Neural progenitor cell (in vitro differentiated cells): ENCODE measurements around the gene SND1. TPM values are rescaled to one million over a fixed set of nuclear protein-coding genes. Genes with fewer than 3 reads are reported as not detected.

Experiments used
- DNase-seq: peaks from one replicate; pipeline ENCODE4 v3.0.0-alpha.2; 2016; ENCODE audit warnings: low spot score
- H2AFZ ChIP-seq: fragments of 200-600 bp; sonication (generic); replicated peaks from 2 replicates; pipeline ENCODE4 v1.6.1; 2016; ENCODE audit warnings: antibody characterized with exemption
- H3F3A ChIP-seq: fragments of 200-600 bp; sonication (generic); 2 replicates; pipeline ENCODE4 v1.6.1; 2016; ENCODE audit warnings: antibody characterized with exemption, low read depth
- H3K27ac ChIP-seq: fragments of 200-600 bp; sonication (generic); 2 replicates; pipeline ENCODE4 v1.5.1; 2016; ENCODE audit warnings: mild to moderate bottlenecking
- H3K27me3 ChIP-seq: fragments of 200-600 bp; sonication (generic); 2 replicates; pipeline ENCODE4 v1.6.1; 2016; ENCODE audit warnings: mild to moderate bottlenecking, moderate library complexity
- H3K36me3 ChIP-seq: fragments of 200-600 bp; sonication (generic); 2 replicates; pipeline ENCODE4 v1.5.1; 2016
- H3K4me1 ChIP-seq: fragments of 200-600 bp; sonication (generic); 2 replicates; pipeline ENCODE4 v1.6.1; 2016; ENCODE audit warnings: mixed run types
- H3K4me2 ChIP-seq: fragments of 200-600 bp; sonication (generic); 2 replicates; pipeline ENCODE4 v1.6.1; 2016
- H3K4me3 ChIP-seq: fragments of 200-600 bp; sonication (generic); 2 replicates; pipeline ENCODE4 v1.5.1; 2016
- H3K79me2 ChIP-seq: fragments of 200-600 bp; sonication (generic); 2 replicates; pipeline ENCODE4 v1.6.1; 2016; ENCODE audit warnings: low read depth
- H3K9ac ChIP-seq: fragments of 200-600 bp; sonication (generic); 2 replicates; pipeline ENCODE4 v1.6.1; 2016
- H3K9me3 ChIP-seq: fragments of 200-600 bp; sonication (generic); 2 replicates; pipeline ENCODE4 v1.5.1; 2016; ENCODE audit warnings: low read depth
- H4K20me1 ChIP-seq: fragments of 200-600 bp; sonication (generic); 2 replicates; pipeline ENCODE4 v1.6.1; 2016; ENCODE audit warnings: low read depth
- H3K27ac Mint-ChIP-seq: 3 replicates; pipeline ENCODE4 v1.8.0; 2021; ENCODE audit warnings: mixed read lengths
- H3K27me3 Mint-ChIP-seq: 2 replicates; pipeline ENCODE4 v1.8.0; 2022; ENCODE audit warnings: low read depth, mild to moderate bottlenecking, inconsistent platforms, moderate library complexity, mixed read lengths; ENCODE audit not compliant: insufficient read depth
- H3K36me3 Mint-ChIP-seq: 3 replicates; pipeline ENCODE4 v1.8.0; 2021; ENCODE audit warnings: mixed read lengths
- H3K4me1 Mint-ChIP-seq: 3 replicates; pipeline ENCODE4 v1.8.0; 2021; ENCODE audit warnings: mixed read lengths
- H3K4me3 Mint-ChIP-seq: 3 replicates; pipeline ENCODE4 v1.8.0; 2021; ENCODE audit warnings: mild to moderate bottlenecking, moderate library complexity, mixed read lengths
- H3K9me3 Mint-ChIP-seq: 3 replicates; pipeline ENCODE4 v1.8.0; 2020; ENCODE audit warnings: mixed read lengths
- CTCF ChIP-seq: fragments of 200-600 bp; sonication (generic); IDR thresholded peaks from 2 replicates; pipeline ENCODE4 v1.5.1; 2017; ENCODE audit warnings: antibody characterized with exemption, mild to moderate bottlenecking
- EZH2 ChIP-seq: fragments of 200-600 bp; sonication (generic); IDR thresholded peaks from 2 replicates; pipeline ENCODE4 v1.6.1; 2017; ENCODE audit warnings: antibody characterized with exemption, mild to moderate bottlenecking, moderate library complexity
- EZH2phosphoT487 ChIP-seq: fragments of 200-600 bp; sonication (generic); IDR thresholded peaks from 2 replicates; pipeline ENCODE4 v1.6.1; 2017; ENCODE audit warnings: antibody characterized with exemption
- total RNA-seq: library from RNA; depleted of rRNA; stranded (reverse); fragments of >200 nt; gene quantifications from 2 replicates; pipeline ENCODE4 v1.2.3, GENCODE V29; 2015; ENCODE audit warnings: low replicate concordance

The SND1 gene
- total RNA-seq, 1 donor from 2014 or later: 154 TPM

GRCh38 chr7:128069373-128070364, 417.7 kb downstream of the SND1 start:
- H3K27ac Mint-ChIP-seq: no peak overlapping the region
- Histone ChIP-seq H3F3A (peaks cover 3% of the 10 kb centered on the region), H3K36me3 (no peaks in the 10 kb centered on the region), H3K79me2 (no peaks in the 10 kb centered on the region), H3K4me1 (peaks cover under 1% of the 10 kb centered on the region), H3K9me3 (no peaks in the 10 kb centered on the region), H3K4me3 (no peak overlapping the region), H2AFZ (no peak overlapping the region), H3K9ac (no peak overlapping the region), H4K20me1 (peaks cover 8% of the 10 kb centered on the region), H3K27ac (no peak overlapping the region), H3K27me3 (no peaks in the 10 kb centered on the region), H3K4me2 (no peak overlapping the region)
- DNase-seq: no peak
- H3K4me3 Mint-ChIP-seq: no peak overlapping the region
- H3K36me3 Mint-ChIP-seq: peaks cover 3% of the 10 kb centered on the region
- H3K27me3 Mint-ChIP-seq: no peaks in the 10 kb centered on the region
- TF ChIP-seq CTCF (no peak), EZH2phosphoT487 (no peak), EZH2 (no peak)
- H3K4me1 Mint-ChIP-seq: peaks cover 15% of the 10 kb centered on the region
- no peaks in the 10 kb centered on the region for H3K9me3 Mint-ChIP-seq

GRCh38 chr7:128071376-128071775, 419.4 kb downstream of the SND1 start:
- Histone ChIP-seq H2AFZ (no peak overlapping the region), H3K4me2 (no peak overlapping the region), H3K9me3 (no peaks in the 10 kb centered on the region), H3F3A (peaks cover 3% of the 10 kb centered on the region), H3K9ac (no peak overlapping the region), H3K36me3 (no peaks in the 10 kb centered on the region), H3K79me2 (no peaks in the 10 kb centered on the region), H4K20me1 (peaks cover 22% of the 10 kb centered on the region), H3K27me3 (no peaks in the 10 kb centered on the region), H3K4me3 (no peak overlapping the region), H3K4me1 (peaks cover 17% of the 10 kb centered on the region), H3K27ac (no peak overlapping the region)
- Mint-ChIP-seq H3K4me1 (peaks cover 26% of the 10 kb centered on the region), H3K27ac (no peak overlapping the region), H3K4me3 (no peak overlapping the region), H3K27me3 (no peaks in the 10 kb centered on the region), H3K9me3 (no peaks in the 10 kb centered on the region), H3K36me3 (peaks cover 3% of the 10 kb centered on the region)
- no peak for DNase-seq
- TF ChIP-seq CTCF (no peak), EZH2 (no peak), EZH2phosphoT487 (no peak)

GRCh38 chr7:128071801-128072200, 419.8 kb downstream of the SND1 start:
- Mint-ChIP-seq H3K9me3 (no peaks in the 10 kb centered on the region), H3K27ac (no peak overlapping the region), H3K4me3 (no peak overlapping the region)

More at GRCh38 chr7:128071801-128072200, 419.8 kb downstream of the SND1 start:
- DNase-seq: no peak
- Histone ChIP-seq H4K20me1 (peaks cover 22% of the 10 kb centered on the region), H3K27ac (no peak overlapping the region), H3K9ac (no peak overlapping the region), H3F3A (no peaks in the 10 kb centered on the region), H2AFZ (no peak overlapping the region), H3K4me2 (no peak overlapping the region), H3K79me2 (no peaks in the 10 kb centered on the region), H3K9me3 (no peaks in the 10 kb centered on the region), H3K27me3 (no peaks in the 10 kb centered on the region), H3K36me3 (no peaks in the 10 kb centered on the region), H3K4me1 (peaks cover 21% of the 10 kb centered on the region), H3K4me3 (no peak overlapping the region)
- Mint-ChIP-seq H3K27me3 (no peaks in the 10 kb centered on the region), H3K4me1 (peaks cover 30% of the 10 kb centered on the region), H3K36me3 (peaks cover 3% of the 10 kb centered on the region)
- TF ChIP-seq CTCF (no peak), EZH2phosphoT487 (no peak), EZH2 (no peak)
